ENCODE results near the gene WDR91. TPM values are rescaled to one million over a fixed set of nuclear protein-coding genes. Genes with fewer than 3 reads are reported as not detected.
A peak's percentile ranks its signal among the peaks of the same experiment; 100 is the strongest.

The WDR91 gene
- total RNA-seq, 1 experiment from 2014 or later, result 8.4 TPM

GRCh38 chr7:135186261-135186540 is 25.1 kb downstream of the WDR91 start:
- BruUV-seq (replicated peaks), result no TSS peak
- Histone ChIP-seq H3K27me3 (ENCODE audit: insufficient read depth, low read depth) (no peaks in the 10 kb centered on the region), H3K79me2 (ENCODE audit: low read depth) (no peaks in the 10 kb centered on the region), H2AFZ (no peak overlapping the region), H3K4me3 (no peak overlapping the region), H3K4me1 (replicated peaks; ENCODE audit: insufficient read depth) (no peaks in the 10 kb centered on the region), H3K9me3 (ENCODE audit: insufficient read depth, low read depth) (peaks cover 13% of the 10 kb centered on the region), H3F3A (ENCODE audit: insufficient read depth, low read depth) (no peaks in the 10 kb centered on the region), H3K27ac (no peak overlapping the region), H3K9me2 (ENCODE audit: insufficient read depth) (no peaks in the 10 kb centered on the region), H4K20me1 (ENCODE audit: insufficient read depth) (no peaks in the 10 kb centered on the region), H3K36me3 (ENCODE audit: low read depth) (no peaks in the 10 kb centered on the region), H3K4me2 (no peak overlapping the region)
- TF ChIP-seq EZH2 (IDR thresholded peaks at IDR 0.05; ENCODE audit: low read depth) (no peak), CTCF (conservative IDR thresholded peaks at IDR 0.05) (no peak)
- intact Hi-C loops (cut with micrococcal nuclease; ENCODE audit: unreplicated experiment), result no loop called here
- POLR2A ChIA-PET (ENCODE audit: unreplicated experiment), result no interaction called here
- no peak for DNase-seq
- CTCF ChIA-PET, result no interaction called here

- DNase-seq, result no peak
- Histone ChIP-seq H3K4me1 (replicated peaks; ENCODE audit: insufficient read depth) (no peaks in the 10 kb centered on the region), H2AFZ (no peak overlapping the region), H3K36me3 (ENCODE audit: low read depth) (no peaks in the 10 kb centered on the region), H3K9me3 (ENCODE audit: insufficient read depth, low read depth) (peaks cover 18% of the 10 kb centered on the region), H3F3A (ENCODE audit: insufficient read depth, low read depth) (no peaks in the 10 kb centered on the region), H3K79me2 (ENCODE audit: low read depth) (no peaks in the 10 kb centered on the region), H3K4me3 (no peak overlapping the region), H3K27ac (no peak overlapping the region), H4K20me1 (ENCODE audit: insufficient read depth) (no peaks in the 10 kb centered on the region), H3K4me2 (no peak overlapping the region), H3K9me2 (ENCODE audit: insufficient read depth) (no peaks in the 10 kb centered on the region), H3K27me3 (ENCODE audit: insufficient read depth, low read depth) (no peaks in the 10 kb centered on the region)
- TF ChIP-seq CTCF (conservative IDR thresholded peaks at IDR 0.05) (no peak), EZH2 (IDR thresholded peaks at IDR 0.05; ENCODE audit: low read depth) (no peak)
- POLR2A ChIA-PET (ENCODE audit: unreplicated experiment), result no interaction called here
- no TSS peak for BruUV-seq (replicated peaks)
- intact Hi-C loops (cut with micrococcal nuclease; ENCODE audit: unreplicated experiment), result no loop called here
- CTCF ChIA-PET, result no interaction called here
These were observed 25.7 kb downstream of the WDR91 start for GRCh38 chr7:135185471-135186260.

- POLR2A ChIA-PET (ENCODE audit: unreplicated experiment), result no interaction called here
- no peaks in the 10 kb centered on the region for H3F3A ChIP-seq (ENCODE audit: insufficient read depth, low read depth)
- no peaks in the 10 kb centered on the region for H3K4me1 ChIP-seq (replicated peaks; ENCODE audit: insufficient read depth)
- H3K36me3 ChIP-seq (ENCODE audit: low read depth), result no peaks in the 10 kb centered on the region
- no peaks in the 10 kb centered on the region for H3K27me3 ChIP-seq (ENCODE audit: insufficient read depth, low read depth)
- H3K27ac ChIP-seq, result no peak overlapping the region
- no peak for TF ChIP-seq CTCF (conservative IDR thresholded peaks at IDR 0.05)
- TF ChIP-seq EZH2 (IDR thresholded peaks at IDR 0.05; ENCODE audit: low read depth), result no peak
- H3K9me2 ChIP-seq (ENCODE audit: insufficient read depth), result no peaks in the 10 kb centered on the region
- no peak overlapping the region for H2AFZ ChIP-seq
- H4K20me1 ChIP-seq (ENCODE audit: insufficient read depth), result no peaks in the 10 kb centered on the region
- no TSS peak for BruUV-seq (replicated peaks)
- peak in 1 of 2 experiments; percentile 21 for DNase-seq
- intact Hi-C loops (cut with micrococcal nuclease; ENCODE audit: unreplicated experiment), result no loop called here
- no peak overlapping the region for H3K4me3 ChIP-seq
- H3K4me2 ChIP-seq, result no peak overlapping the region
- H3K9me3 ChIP-seq (ENCODE audit: insufficient read depth, low read depth), result peaks cover 28% of the 10 kb centered on the region
- CTCF ChIA-PET, result no interaction called here
- H3K79me2 ChIP-seq (ENCODE audit: low read depth), result no peaks in the 10 kb centered on the region
These were observed 27.0 kb downstream of the WDR91 start for GRCh38 chr7:135184254-135184841.
